Activated T-cell treated with anti-CD3 and anti-CD28 coated beads for 24 hours (primary cell): Measurements from ENCODE around the gene STEAP1B.
A peak's percentile ranks its signal among the peaks of the same experiment; 100 is the strongest.
"Not testable (repeated sequence)": the region's sequence is repeated elsewhere in the genome, so short reads cannot be mapped to it uniquely, and the experiment has no call there.

Experiments used
- DNase-seq: peaks from one replicate; pipeline ENCODE4 v3.0.0-alpha.2; 2020; ENCODE audit warnings: low read depth

STEAP1B gene

DNA sequence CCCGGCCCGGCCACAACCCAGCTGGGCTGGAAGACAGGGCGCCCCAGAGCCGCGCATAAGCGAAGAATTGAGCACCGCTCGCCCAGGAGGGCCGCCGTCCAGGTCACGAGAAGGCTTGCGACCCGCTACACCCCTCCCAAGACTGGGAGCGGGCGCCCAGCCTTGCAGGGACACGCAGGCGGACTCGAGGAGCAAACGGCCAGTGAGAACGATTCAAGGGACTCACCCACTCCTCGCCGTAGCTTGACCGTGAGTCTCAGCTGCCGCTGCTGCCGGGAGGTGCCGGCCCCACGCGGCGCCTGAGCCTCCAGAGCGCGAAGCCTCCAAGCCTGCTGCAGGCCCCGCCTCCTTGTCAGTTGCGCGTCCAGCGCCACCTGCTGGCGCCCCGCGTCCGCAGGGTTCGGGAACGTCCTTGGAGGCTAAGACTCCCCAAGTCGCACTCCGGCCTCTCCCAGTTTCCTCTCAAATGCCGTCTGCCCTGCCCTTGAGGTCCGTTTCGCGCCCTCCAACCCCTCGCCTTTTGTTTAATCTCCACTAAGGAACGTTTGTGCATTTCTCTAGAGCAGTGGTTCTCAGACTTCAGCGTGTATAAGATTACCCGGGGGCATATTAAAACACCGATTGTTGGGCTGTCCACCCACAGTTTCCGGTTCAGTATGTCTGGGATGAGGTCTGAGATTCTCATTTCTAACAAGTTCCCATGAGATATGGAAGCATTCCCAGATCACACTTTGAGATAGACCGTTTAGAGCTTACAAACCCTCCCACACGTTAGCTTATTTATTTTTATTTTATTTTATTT lies at the start of gene STEAP1B:
STEAP1B (minus strand) TSS at position 301 of the 802 bp plus-strand sequence. CDS start 5,333 bp downstream, outside the sequence.
- peak; percentile 81 for DNase-seq

DNA sequence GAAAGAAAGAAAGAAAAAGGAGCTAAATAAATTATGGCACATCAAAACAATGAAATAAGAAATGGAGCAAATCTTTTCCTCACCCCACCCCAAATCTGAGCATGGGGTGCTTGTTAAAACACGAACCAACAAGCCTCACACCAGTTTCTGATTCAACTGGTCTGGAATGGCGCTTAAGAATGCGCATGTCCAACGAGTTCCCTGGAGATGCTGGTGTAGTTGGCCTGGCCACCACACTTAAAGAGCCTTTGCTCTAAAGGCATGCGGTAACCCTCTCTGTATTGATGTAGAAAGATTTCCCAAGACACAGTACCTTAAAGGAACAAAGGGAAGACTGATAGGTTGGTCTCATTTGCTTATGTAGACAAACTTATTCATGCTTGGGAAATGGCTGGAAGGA lies 49.1 kb upstream of the STEAP1B start:
- no peak for DNase-seq

DNA sequence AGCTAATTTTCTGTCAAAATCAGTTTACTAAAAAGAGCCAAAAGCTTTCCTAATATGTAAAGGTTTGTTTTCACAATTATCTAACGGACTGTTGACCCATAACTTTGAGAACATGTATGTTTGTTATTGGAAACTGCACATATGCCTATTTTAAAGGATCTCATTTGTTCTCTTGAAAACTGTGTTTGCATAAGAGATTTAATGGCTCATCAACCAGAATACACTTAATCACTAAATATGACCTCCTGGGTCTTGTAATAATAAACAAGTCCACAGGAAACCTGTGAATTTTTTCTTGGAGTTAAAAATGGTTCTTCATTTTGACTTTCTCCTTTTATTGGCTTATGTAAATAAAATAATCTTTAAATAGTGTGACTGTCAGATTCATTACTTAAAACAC lies 48.3 kb upstream of the STEAP1B start:
- DNase-seq = no peak

DNA sequence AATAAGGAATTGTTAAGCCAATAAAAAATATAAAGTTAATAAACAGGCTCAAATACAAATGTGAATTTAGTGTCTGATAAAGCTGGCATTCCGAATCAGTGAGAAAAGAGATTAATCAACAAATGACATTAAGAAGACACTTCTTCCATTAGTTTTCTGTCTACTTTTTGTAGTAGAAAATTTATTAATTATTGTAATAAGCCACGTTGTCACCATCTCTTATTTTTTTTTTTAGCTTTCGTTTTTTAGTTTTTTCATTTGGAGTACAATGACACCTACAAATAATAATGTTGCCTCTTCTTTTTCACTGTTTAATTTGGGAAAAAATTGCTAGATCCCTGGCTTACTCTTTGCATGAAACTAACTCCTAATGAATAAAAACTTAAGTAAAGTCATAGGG lies 46.8 kb upstream of the STEAP1B start:
- no peak for DNase-seq

DNA sequence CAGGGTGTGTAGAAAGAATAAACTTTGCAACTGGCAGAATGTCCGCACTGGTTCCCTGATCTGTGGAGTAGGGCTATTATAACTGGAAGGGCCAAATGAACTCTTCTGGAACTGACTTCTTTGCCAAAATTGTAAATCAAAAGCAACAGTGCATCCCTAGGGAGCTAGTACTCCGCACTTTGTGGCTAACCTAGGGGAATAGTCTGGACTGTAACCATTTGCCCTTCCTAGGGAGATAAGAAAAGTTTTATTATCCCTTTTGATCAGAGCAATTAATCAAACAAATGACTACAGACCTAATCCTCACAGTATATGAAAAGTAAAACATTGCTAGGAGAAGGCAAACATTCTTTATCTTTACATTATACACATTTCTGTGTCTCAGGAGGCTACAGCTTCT lies 45.5 kb upstream of the STEAP1B start:
- DNase-seq = no peak

DNA sequence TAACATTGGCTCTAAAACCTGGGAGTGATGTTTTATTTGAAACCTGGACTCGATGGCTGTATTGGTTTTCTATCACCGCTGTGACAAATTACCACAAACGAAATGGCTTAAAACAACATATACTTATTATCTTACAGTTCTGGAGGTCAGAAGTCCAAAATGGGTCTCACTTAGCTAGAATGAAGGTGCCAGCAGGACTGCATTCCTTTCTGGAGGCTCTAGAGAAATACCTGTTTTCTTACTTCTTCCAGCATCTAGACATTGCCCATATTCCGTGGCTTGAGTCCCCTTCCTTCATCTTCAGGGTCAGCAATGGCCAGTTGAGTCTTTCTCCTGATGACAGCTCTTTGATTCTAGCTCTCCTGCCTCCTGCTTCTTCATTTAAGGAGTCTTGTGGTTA lies 44.3 kb upstream of the STEAP1B start:
- no peak for DNase-seq

DNA sequence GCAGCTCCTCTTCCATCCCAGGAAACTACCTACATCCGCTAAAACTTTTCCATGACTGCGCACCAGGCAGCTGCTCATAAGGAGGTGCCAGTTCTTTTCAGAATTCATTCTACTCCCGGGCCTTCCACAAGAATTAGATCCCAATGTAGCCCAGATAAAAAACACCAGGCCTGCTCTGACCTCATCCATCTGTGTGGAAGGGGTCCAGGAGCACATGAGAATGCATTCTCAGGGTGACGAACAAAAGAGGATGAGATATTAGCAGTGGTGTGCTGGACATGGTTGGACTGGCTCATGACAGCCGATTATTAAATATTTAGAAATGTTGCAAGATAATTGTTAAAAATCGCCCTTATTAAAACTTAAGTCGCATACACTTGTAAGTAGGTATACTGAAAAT lies 43.2 kb upstream of the STEAP1B start:
- DNase-seq = no peak

DNA sequence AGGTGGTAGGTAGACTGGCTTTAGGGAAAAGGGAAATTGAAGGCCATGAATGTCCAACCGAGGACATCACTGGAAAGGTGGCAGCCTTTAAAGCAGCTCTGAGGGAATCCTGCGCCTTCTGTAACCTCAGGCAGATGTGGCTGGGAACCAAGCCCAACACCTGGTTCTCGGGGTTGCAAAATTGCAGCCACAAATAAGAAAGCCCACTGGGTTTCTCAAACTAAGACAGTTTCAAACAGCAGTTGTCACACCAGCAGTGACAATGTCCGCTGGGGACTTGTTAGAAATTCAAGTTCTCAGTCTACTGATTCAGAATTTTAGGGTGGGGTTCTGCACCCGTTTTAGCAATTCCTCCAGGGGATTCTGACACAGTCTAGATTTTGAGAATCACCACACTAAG lies 42.7 kb upstream of the STEAP1B start:
- no peak for DNase-seq

DNA sequence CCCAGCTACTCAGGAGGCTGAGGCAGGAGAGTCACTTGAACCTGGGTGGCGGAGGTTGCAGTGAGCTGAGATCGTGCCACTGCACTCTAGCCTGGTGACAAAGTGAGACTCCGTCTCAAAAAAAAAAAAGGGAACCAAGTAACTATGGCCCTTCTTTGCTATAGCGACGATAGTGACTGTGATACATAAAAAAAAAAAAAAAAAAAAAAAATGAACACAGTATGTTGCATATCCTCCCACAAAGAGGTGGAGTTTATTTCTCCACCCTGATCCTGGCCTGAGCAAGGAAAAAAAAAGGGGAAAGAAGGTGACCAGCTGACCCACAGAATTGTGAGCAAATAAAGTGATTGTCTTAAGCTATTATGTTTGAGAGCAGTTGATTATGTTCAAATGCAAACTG lies 42.3 kb upstream of the STEAP1B start:
- DNase-seq = no peak

DNA sequence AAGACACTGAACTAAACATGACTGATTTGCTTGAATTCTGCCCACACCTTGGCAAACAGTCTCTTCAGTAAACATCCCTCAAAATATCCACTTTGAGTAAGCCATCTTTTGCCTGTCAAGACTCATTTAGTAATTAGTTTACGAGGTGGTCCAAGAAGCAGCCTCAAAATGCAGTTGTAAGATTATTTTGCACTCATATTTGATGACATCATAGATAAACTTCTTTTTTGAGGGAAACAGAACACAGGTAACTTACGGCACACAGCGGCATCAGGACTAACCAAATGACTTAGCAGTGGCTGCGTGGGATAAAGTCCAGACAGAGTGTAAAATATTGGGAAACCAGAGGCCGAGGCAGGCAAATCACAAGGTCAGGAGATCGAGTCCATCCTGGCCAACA lies 41.8 kb upstream of the STEAP1B start:
- no peak for DNase-seq

DNA sequence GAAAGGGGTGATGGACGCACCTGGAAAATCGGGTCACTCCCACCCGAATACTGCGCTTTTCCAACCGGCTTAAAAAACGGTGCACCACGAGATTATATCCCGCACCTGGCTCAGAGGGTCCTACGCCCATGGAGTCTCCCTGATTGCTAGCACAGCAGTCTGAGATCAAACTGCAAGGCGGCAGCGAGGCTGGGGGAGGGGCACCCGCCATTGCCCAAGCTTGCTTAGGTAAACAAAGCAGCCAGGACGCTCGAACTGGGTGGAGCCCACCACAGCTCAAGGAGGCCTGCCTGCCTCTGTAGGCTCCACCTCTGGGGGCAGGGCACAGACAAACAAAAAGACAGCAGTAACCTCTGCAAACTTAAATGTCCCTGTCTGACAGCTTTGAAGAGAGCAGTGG lies 28.5 kb upstream of the STEAP1B start:
- not testable (repeated sequence) for DNase-seq

DNA sequence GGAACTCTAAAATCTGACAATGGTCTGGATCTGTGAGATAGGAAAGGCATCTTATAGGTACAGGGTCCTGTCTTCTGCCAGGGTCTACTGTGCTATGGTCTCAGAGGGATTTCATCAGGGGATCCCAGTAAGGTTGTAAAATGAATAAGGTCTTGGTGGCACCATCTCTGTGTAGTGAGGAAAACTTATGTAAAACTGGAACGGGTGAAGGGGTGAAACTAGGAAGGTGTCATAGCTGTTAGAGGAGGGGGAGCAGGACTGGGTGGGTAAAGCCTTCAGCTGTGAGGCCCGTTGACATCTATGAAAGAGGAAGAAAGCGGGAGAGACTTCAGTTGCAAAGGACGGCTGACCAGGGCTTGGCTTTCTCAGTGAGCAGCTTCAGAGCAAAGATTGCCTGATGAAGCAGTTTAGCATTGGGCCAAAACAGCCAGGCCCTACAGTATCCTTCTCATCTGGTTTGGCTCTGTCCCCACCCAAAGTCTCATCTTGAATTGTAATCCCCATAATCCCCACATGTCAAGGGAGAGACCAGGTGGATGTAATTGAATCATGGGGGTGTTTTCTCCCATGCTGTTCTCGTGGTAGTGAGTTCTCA lies 24.5 kb upstream of the STEAP1B start:
- not testable (repeated sequence) for DNase-seq

DNA sequence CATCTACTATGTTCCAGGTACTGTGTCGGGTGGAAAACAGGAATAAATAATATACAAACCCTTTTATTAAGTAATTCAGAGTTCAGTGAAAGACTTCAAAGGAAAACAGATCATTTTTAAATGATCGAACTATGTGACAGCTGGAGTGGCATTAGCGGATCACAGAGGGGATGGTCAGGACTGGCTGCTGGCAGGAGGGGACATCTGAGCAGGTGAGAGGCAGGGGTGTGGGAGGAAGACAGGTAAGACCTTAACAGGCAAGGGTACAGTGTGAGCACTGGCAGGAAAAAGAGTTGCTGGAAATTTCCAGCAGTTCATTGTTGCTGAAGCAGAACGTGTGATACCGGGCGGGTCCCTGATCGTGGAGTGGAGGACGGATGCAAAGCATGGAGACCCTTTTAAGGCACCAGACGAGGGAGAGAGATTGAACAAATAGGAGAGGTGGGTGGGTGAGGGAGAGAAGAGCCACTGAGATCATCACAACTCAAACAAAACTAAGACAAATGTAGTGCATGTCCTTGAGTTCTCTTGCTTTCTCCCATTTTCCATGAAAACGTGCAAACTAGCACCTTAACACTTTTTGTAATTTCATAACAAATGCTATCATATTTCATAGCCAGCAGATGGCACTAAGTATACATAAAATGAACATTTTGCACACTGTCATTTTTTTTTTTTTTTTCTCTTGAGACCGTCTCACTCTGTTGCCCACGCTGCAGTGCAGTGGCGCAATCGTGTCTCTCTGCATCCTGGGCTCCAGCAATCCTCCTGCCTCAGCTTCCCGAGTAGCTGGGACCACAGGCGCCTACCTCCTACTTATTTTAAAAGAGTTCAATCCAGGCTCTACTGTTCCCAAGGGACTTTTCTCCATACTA lies 23.7 kb upstream of the STEAP1B start:
- DNase-seq = not testable (repeated sequence)

DNA sequence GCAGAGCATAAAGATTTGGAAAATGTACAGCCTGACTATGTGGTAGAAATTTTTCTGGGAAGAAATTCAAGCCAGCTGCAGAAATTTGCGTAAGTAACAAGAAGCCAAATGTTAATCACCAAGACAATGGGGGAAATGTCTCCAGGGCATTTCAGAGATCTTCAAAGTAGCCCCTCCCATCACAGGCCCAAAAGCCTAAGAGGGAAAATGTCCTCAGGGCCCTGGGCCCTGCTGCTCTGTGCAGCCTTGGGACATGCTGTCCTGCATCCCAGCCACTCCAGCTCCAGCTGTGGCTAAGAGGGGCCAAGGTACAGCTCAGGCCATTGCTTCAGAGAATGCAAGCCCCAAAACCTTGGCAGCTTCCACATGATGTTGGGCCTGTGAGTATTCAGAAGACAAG lies 19.6 kb upstream of the STEAP1B start:
- not testable (repeated sequence) for DNase-seq

DNA sequence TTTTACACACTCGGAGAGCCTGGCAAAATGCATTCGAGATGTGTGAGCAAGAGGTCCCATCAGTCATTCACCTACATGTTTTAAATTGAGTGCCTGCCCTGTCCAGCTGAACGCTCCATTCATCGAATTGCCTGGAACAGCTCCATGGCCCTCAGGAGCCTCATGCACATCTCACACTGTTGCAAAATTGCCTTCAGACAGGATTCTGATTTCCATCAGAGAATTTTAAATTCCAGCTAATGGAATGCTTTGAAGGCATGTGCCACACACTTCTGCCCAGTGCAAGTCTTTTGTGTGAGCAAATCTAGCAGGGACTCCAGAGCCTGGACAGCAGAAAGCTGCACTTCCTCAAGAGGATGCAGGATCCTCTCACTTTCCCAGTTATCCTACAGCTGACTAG lies 17.0 kb upstream of the STEAP1B start:
- not testable (repeated sequence) for DNase-seq

DNA sequence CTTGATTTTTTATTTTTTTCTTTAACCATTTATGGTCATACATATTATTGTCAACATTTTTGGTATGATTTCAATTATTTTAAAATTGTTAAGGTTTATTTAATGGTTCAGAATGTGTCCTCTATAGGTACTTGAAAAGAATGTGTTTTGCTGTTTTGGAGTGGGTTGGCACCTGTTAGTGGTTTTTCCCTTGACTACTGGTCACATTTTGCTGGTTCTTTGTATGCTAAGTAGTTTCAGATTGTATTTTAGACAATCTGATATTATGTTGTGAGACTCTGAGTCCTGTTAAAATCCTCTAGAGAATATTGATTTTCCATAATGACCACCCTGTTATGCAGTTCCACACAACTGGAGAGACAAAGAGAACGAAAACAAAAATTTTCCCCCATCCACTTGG lies 15.0 kb upstream of the STEAP1B start:
- not testable (repeated sequence) for DNase-seq

DNA sequence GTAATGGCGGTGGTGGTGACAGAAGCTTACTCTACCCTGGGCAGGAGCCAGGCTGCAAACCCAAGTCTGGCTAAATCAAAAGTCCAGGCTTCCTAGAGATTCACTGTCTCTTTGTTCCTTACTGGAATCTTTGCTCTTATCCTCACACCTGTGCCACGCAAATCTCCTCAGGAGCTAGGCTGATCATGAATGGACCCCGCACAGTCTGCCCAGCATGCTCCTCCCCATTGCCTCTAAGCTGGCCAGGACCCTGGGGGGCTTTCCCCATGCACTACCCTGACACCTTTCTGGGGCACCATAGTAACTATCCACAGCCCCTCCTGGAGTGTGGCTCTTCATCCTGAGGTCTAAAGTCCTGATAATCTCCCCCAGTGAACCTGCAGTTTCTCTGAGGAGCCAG lies 7.3 kb upstream of the STEAP1B start:
- DNase-seq = not testable (repeated sequence)

DNA sequence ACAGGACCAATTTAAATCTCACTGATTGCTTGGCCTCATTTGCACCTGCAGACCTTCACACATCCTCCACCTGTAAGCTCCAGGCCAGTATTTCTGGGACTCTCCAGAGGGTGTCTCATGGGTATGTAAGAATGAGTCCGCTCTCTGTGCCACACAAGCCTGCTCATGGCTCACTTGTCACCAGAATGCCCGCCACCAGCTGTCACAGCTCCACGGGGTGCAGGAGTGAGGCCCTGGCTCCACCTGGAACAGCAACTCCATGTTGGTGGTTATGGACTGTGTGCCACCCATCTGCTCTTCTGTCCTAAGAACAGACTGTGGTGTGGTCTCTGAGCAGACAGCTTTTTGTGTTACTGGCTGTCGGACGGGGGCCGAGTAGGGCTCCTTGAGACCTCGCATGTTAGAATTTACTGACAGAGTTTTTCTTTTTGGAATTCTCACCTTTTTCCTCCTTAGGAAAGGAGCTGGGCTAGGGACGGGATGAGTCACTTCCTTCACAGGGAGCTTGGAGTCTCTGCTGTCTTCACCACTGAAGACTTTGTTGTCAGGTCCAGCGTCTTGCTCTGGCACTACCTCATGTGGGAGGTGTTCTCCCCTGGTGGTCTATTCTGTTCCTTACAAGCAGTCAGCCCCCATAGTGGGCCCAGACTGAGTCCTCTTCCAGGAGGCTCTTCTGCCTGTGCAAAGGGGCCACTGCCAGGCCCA lies 6.5 kb upstream of the STEAP1B start:
- DNase-seq = not testable (repeated sequence)

DNA sequence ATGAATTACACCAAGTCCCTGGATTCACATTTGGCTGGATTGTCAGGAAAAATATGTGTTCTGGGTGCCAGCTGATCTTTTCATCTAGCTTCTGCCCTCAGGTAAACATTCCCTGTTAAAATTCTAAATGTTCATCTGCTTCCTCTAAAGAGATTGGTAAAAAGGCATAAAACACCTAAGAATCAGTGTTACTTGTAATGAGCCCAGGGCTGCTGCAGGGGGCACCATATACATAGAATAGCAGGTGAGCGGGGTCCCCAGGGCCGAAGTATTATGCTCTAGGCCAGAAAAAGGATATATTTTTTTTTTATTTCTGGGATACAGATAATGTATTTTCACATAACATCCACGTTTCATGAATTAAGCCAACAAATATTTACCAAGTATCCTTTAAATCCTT lies 4.5 kb upstream of the STEAP1B start:
- not testable (repeated sequence) for DNase-seq

DNA sequence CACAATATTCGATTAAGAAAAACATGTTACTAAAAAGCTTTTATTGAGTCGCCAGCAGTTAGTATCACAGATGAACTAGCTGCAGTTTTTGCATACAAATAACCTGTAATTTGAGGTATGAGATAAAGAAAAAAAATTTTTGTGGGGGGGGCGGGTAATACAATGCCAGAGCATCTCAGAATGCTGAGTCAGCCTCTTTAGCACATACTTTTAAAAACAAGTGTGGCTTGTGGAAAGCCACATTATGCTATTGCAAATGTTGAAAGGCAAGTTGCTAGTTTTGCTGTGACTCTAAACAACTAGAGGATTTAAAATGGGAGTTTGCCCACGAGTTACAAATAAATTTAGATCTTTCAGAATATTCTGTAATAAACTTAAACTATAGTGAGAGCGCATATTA lies 2.1 kb upstream of the STEAP1B start:
- DNase-seq = not testable (repeated sequence)

DNA sequence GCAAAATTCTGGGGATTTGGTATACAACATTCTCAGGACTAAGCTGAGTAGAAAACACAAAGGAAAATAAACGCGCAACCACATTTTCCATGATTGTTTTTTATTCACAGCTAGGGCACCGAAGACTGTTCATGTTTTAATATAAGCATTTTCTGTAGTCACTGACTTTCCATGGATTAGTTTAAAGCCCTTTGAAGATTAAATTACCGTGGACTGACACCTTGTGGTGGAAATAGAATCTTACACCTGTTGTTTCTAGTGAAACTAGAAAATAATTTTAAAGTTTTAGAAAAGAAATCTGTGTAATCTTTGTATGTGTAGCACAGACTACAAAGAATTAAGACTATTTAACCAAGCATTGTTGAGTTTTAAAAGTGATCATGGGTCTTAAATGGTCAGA lies 1.3 kb upstream of the STEAP1B start:
- not testable (repeated sequence) for DNase-seq

DNA sequence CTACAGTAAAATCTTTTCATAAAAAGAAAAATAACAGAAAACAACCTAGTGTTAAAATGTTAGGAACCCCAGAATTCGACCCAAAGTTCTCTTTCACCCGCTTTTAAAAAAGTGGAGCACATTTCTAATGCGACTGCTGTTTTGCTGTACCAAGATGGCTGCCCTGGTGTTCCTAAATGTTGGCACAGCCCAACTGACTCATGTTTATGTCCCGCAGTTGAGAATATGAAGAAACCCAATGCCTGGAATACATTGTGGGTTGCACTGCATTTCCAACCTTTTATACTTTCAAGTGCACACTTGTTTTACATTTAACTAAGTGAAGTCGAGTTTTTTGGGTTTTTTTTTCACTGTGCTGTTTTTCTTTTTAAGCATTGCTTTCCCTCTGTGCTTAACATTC lies 944 bp downstream of the STEAP1B start:
- no peak for DNase-seq
